GM23338 (cell line): Measurements from ENCODE around the gene HPD. TPM values are rescaled to one million over a fixed set of nuclear protein-coding genes. Genes with fewer than 3 reads are reported as not detected.
A peak's percentile ranks its signal among the peaks of the same experiment; 100 is the strongest.
"Not testable (repeated sequence)": the region's sequence is repeated elsewhere in the genome, so short reads cannot be mapped to it uniquely, and the experiment has no call there.

ENCODE experiments used
- ATAC-seq: fragments of 200-7000 bp; cut with Tn5 transposase; 3 replicates; pipeline ENCODE4 v1.9.1; 2020
- DNase-seq: peaks from one replicate; pipeline ENCODE4 v3.0.0-alpha.2; 2015; ENCODE audit warnings: low spot score
- H2AFZ ChIP-seq: fragments of 200-600 bp; sonication (generic); 2 replicates; pipeline ENCODE4 v1.8.0; 2016; ENCODE audit warnings: antibody characterized with exemption, mild to moderate bottlenecking, moderate library complexity
- H3F3A ChIP-seq: fragments of 200-600 bp; sonication (generic); replicated peaks from 2 replicates; pipeline ENCODE4 v1.8.0; 2017; ENCODE audit warnings: antibody characterized with exemption, mixed run types, low read depth
- H3K27ac ChIP-seq: fragments of 200-600 bp; sonication (generic); 2 replicates; pipeline ENCODE4 v1.6.1; 2016; ENCODE audit warnings: low read depth
- H3K27me3 ChIP-seq: fragments of 200-600 bp; sonication (generic); 2 replicates; pipeline ENCODE4 v1.8.0; 2016; ENCODE audit warnings: mild to moderate bottlenecking, mixed run types, moderate library complexity; ENCODE audit not compliant: insufficient read depth
- H3K36me3 ChIP-seq: fragments of 200-600 bp; sonication (generic); 2 replicates; pipeline ENCODE4 v1.8.0; 2016; ENCODE audit warnings: mild to moderate bottlenecking; ENCODE audit not compliant: insufficient read depth
- H3K4me1 ChIP-seq: fragments of 200-600 bp; sonication (generic); 2 replicates; pipeline ENCODE4 v1.8.0; 2016; ENCODE audit warnings: mild to moderate bottlenecking, moderate library complexity; ENCODE audit not compliant: insufficient read depth
- H3K4me2 ChIP-seq: fragments of 200-600 bp; sonication (generic); 2 replicates; pipeline ENCODE4 v1.7.1; 2017; ENCODE audit warnings: mixed run types
- H3K4me3 ChIP-seq: fragments of 200-600 bp; sonication (generic); 2 replicates; pipeline ENCODE4 v1.6.1; 2016; ENCODE audit warnings: mixed run types
- H3K79me2 ChIP-seq: fragments of 200-600 bp; sonication (generic); replicated peaks from 2 replicates; pipeline ENCODE4 v1.8.0; 2017; ENCODE audit warnings: mild to moderate bottlenecking; ENCODE audit not compliant: insufficient read depth
- H3K9me2 ChIP-seq: fragments of 200-600 bp; sonication (generic); 2 replicates; pipeline ENCODE4 v1.8.0; 2017; ENCODE audit not compliant: insufficient read depth
- H4K20me1 ChIP-seq: fragments of 200-600 bp; sonication (generic); replicated peaks from 2 replicates; pipeline ENCODE4 v1.8.0; 2017; ENCODE audit warnings: mild to moderate bottlenecking; ENCODE audit not compliant: insufficient read depth
- H3K27ac Mint-ChIP-seq: 2 replicates; pipeline ENCODE4 v1.8.0; 2020; ENCODE audit warnings: inconsistent platforms, mild to moderate bottlenecking, moderate library complexity, mixed read lengths
- H3K27me3 Mint-ChIP-seq: 3 replicates; pipeline ENCODE4 v1.8.0; 2022; ENCODE audit warnings: low read depth, mild to moderate bottlenecking, moderate library complexity, mixed read lengths, inconsistent platforms; ENCODE audit not compliant: insufficient read depth, poor library complexity
- H3K36me3 Mint-ChIP-seq: 3 replicates; pipeline ENCODE4 v1.8.0; 2021; ENCODE audit warnings: low read depth, mild to moderate bottlenecking, inconsistent platforms, moderate library complexity, mixed read lengths
- H3K4me1 Mint-ChIP-seq: 3 replicates; pipeline ENCODE4 v1.8.0; 2020; ENCODE audit warnings: mild to moderate bottlenecking, inconsistent platforms, mixed read lengths
- H3K4me3 Mint-ChIP-seq: 3 replicates; pipeline ENCODE4 v1.8.0; 2021; ENCODE audit warnings: moderate library complexity, mild to moderate bottlenecking, inconsistent platforms, mixed read lengths
- H3K9me3 Mint-ChIP-seq: 3 replicates; pipeline ENCODE4 v1.8.0; 2020; ENCODE audit warnings: moderate library complexity, mild to moderate bottlenecking, inconsistent platforms, mixed read lengths
- JUNB ChIP-seq: IDR thresholded peaks from one replicate; pipeline ENCODE4 v1.6.1; 2016; ENCODE audit warnings: antibody characterized with exemption; ENCODE audit not compliant: unreplicated experiment
- NANOG ChIP-seq: IDR thresholded peaks from 2 replicates; pipeline ENCODE4 v1.6.1; 2016; ENCODE audit warnings: antibody characterized with exemption, borderline replicate concordance
- STAT1 ChIP-seq: IDR thresholded peaks from one replicate; pipeline ENCODE4 v1.6.1; 2016; ENCODE audit warnings: antibody characterized with exemption; ENCODE audit not compliant: unreplicated experiment
- polyA plus RNA-seq: library from polyadenylated mRNA; unstranded; fragments of >200 nt; fragmentation: Nextera tagmentation; extraction: Ambion mirVana; gene quantifications from 2 replicates; pipeline ENCODE4 v1.2.1, GENCODE V29; 2016
- total RNA-seq: library from RNA; depleted of rRNA; stranded (reverse); fragments of >200 nt; shearing (Covaris generic); gene quantifications from 2 replicates; pipeline ENCODE4 v1.2.3, GENCODE V29; 2014
- TF ChIP-seq, protein P1 (sequence below): IDR thresholded peaks from one replicate; pipeline ENCODE4 v1.6.1; 2018; ENCODE audit warnings: antibody characterized with exemption; ENCODE audit not compliant: unreplicated experiment

Gene HPD
- total and polyA plus RNA-seq, 2 experiments from 2014 or later: not detected

GRCh38 chr12:121888478-121889273 lies 30.0 kb upstream of the HPD start, which contains the start of gene PSMD9 (continued):
- TF ChIP-seq, protein P1, sequence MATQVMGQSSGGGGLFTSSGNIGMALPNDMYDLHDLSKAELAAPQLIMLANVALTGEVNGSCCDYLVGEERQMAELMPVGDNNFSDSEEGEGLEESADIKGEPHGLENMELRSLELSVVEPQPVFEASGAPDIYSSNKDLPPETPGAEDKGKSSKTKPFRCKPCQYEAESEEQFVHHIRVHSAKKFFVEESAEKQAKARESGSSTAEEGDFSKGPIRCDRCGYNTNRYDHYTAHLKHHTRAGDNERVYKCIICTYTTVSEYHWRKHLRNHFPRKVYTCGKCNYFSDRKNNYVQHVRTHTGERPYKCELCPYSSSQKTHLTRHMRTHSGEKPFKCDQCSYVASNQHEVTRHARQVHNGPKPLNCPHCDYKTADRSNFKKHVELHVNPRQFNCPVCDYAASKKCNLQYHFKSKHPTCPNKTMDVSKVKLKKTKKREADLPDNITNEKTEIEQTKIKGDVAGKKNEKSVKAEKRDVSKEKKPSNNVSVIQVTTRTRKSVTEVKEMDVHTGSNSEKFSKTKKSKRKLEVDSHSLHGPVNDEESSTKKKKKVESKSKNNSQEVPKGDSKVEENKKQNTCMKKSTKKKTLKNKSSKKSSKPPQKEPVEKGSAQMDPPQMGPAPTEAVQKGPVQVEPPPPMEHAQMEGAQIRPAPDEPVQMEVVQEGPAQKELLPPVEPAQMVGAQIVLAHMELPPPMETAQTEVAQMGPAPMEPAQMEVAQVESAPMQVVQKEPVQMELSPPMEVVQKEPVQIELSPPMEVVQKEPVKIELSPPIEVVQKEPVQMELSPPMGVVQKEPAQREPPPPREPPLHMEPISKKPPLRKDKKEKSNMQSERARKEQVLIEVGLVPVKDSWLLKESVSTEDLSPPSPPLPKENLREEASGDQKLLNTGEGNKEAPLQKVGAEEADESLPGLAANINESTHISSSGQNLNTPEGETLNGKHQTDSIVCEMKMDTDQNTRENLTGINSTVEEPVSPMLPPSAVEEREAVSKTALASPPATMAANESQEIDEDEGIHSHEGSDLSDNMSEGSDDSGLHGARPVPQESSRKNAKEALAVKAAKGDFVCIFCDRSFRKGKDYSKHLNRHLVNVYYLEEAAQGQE: no peak
- no peak for TF ChIP-seq JUNB
- no peak for TF ChIP-seq STAT1

DNA sequence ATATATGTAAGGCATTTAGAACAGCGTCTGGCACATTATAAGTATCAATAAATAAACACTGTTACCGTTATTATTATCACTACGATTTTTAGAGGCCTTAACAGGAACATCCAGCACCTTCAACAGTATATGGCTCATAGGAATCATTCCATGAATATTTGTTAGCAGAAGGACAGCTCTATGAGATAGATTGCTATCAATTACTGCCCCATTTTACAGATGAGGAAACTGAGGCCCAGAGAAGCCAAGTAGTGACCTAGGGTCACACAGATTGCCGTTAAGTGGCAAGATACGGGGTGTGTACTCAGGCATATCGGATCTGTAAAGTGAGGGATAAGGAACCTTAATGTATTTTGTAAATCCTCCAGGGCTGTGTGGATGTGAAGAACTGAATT lies 29.4 kb upstream of the HPD start:
- Histone ChIP-seq H3K27me3 (peaks cover 10% of the 10 kb centered on the region), H3K4me2 (peak overlapping the region; percentile 71), H4K20me1 (peaks cover 12% of the 10 kb centered on the region), H3K79me2 (peaks cover 11% of the 10 kb centered on the region; the same call in 1 of the 2 replicates), H3K4me3 (peak overlapping the region; percentile 61), H3K4me1 (peaks cover 7% of the 10 kb centered on the region; the same call in 1 of the 2 replicates), H3K36me3 (no peaks in the 10 kb centered on the region), H2AFZ (peak overlapping the region; percentile 81; the same call in 1 of the 2 replicates), H3F3A (peaks cover 12% of the 10 kb centered on the region), H3K27ac (no peak overlapping the region; the same call in 1 of the 2 replicates), H3K9me2 (peaks cover 8% of the 10 kb centered on the region; the same call in 1 of the 2 replicates)
- no peak for DNase-seq
- Mint-ChIP-seq H3K4me1 (peaks cover 18% of the 10 kb centered on the region), H3K9me3 (no peaks in the 10 kb centered on the region; the same call in 2 of the 3 replicates), H3K27me3 (peaks cover 17% of the 10 kb centered on the region), H3K4me3 (peak overlapping the region; percentile 96), H3K36me3 (peaks cover 7% of the 10 kb centered on the region; the same call in 1 of the 3 replicates), H3K27ac (peak overlapping the region; percentile 39; the same call in 1 of the 2 replicates)
- ATAC-seq: no peak
- no peak for TF ChIP-seq NANOG

GRCh38 chr12:121885129-121885528 lies 26.5 kb upstream of the HPD start:
- not testable (repeated sequence) for ATAC-seq, H3K4me3 Mint-ChIP-seq, H4K20me1 ChIP-seq, H3K4me1 ChIP-seq, DNase-seq, H3K9me2 ChIP-seq, H3K27me3 ChIP-seq, H3K9me3 Mint-ChIP-seq, H3K27ac Mint-ChIP-seq, H3K36me3 Mint-ChIP-seq, H3K27ac ChIP-seq, H3K4me3 ChIP-seq, H3K36me3 ChIP-seq, H3K4me2 ChIP-seq, H3K79me2 ChIP-seq, H2AFZ ChIP-seq
- Mint-ChIP-seq H3K4me1 (peaks cover 18% of the 10 kb centered on the region), H3K27me3 (peaks cover 14% of the 10 kb centered on the region)
- peaks cover 15% of the 10 kb centered on the region for H3F3A ChIP-seq
